ENCODE measurements around the gene UNC80.

The UNC80 gene

DNA sequence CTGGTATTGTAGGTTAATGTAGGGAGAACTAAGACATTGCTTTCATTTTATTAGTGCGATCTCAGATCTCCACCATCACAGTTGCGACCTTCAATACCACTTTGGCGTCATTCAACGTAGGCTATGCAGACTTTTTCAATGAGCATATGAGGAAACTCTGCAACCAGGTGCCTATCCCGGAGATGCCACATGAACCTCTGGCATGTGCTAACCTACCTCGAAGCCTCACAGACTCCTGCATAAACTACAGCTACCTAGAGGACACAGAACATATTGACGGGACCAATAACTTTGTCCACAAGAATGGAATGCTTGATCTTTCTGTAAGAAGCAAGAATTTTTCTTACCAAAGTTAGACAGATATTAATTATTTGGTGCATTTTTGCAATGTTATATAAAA lies 47.3 kb downstream of the UNC80 start:
- no peak for DNase-seq

DNA sequence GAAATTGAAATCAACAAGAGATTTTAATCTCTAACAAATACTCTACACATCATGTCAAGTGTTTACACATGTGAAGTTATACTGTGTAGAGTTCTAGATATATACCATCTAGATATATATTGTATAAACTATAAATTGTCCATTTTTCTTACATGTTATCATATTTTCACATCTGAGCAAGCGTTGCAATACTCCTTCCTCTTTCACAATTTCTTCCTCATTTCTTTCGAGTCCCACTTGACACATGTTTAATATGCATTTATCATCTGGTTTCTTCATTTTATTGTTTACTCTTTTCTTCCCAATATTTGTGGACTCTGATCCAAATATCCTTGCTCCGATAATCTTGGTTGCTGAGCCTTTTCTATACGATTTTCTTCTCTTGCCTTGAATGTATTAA lies 50.2 kb downstream of the UNC80 start:
- DNase-seq = no peak

- DNase-seq = no peak
Observed at GRCh38 chr2:209823484-209823883, 51.9 kb downstream of the UNC80 start.

GRCh38 chr2:209824391-209824790 lies 52.8 kb downstream of the UNC80 start:
- DNase-seq = no peak

GRCh38 chr2:209830722-209831465 lies 59.3 kb downstream of the UNC80 start:
- DNase-seq = no peak

GRCh38 chr2:209834767-209835166 lies 63.1 kb downstream of the UNC80 start:
- DNase-seq = no peak

- DNase-seq = no peak
Observed at GRCh38 chr2:209840434-209840833, 68.8 kb downstream of the UNC80 start.

DNA sequence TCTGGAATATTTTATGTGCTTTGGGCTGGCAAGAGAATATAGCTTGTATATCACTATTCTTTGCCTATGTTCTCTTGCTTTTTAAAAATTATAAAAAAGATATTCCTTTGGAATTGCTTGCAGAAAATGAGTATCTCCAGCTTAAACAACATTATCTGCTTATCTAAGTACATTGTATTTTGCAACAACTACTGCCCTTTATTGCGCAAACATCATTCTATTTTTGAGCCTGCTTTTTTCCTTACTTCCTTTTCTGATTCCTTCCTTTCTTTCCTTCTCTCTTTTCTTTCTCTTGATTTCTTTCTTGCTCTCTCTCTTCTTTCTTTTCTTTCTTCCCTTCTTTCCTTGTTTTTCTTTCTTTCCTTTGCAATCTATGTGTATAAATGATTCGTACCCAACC lies 74.0 kb downstream of the UNC80 start:
- no peak for DNase-seq

- DNase-seq = no peak
Observed at GRCh38 chr2:209864716-209865295, 93.2 kb downstream of the UNC80 start.

- DNase-seq = no peak
Observed at GRCh38 chr2:209868271-209868994, 96.8 kb downstream of the UNC80 start.

- DNase-seq = no peak
Observed at GRCh38 chr2:209870067-209870466, 98.4 kb downstream of the UNC80 start.

- DNase-seq = no peak
Observed at GRCh38 chr2:209872675-209873074, 101.0 kb downstream of the UNC80 start.

GRCh38 chr2:209875270-209875669 lies 103.6 kb downstream of the UNC80 start:
- no peak for DNase-seq

GRCh38 chr2:209876211-209876610 lies 104.6 kb downstream of the UNC80 start:
- no peak for DNase-seq

- DNase-seq = no peak
Observed at GRCh38 chr2:209878701-209879100, 107.1 kb downstream of the UNC80 start.

GRCh38 chr2:209900638-209901037 lies 129.0 kb downstream of the UNC80 start:
- no peak for DNase-seq

DNA sequence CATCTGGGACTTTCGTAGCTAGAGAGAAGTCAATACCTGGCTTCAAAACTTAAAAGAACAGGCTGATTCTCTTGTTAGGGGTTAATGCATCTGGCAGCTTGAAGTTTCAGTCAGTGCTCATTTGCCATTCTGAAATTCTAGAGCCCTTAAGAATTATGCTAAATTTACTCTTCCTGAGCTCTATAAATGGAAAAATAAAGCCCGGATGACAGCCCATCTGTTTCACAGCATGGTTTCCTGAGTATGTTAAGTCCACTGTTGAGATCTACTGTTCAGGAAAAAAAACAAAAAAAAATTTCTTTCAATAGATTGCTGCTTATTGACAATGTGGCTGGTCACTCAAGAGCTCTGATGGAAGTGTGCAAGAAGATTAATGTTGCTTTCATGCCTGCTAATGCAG lies 129.5 kb downstream of the UNC80 start:
- no peak for DNase-seq

DNA sequence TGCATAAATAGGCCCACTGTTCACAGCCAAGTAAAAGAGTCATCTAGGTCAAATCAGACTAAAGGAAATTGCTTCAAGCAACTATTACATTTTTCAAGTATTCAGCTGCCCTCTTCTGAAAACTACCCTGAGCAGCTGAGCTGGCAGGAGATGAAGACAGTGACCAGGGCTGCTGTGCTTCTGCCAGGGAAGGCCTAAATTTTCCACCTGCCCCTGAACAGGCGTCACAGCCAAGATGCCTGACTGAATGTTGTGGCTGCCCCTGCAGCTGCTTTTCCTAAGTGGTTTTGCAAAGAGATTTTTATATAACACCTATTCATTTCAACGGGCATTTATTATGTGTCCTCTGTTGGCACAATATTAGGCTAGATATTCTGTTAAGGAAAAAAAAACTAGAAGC lies 134.1 kb downstream of the UNC80 start:
- DNase-seq = no peak

- DNase-seq = no peak
Observed at GRCh38 chr2:209907746-209908145, 136.1 kb downstream of the UNC80 start.

- DNase-seq = no peak
Observed at GRCh38 chr2:209908511-209908910, 136.9 kb downstream of the UNC80 start.

DNA sequence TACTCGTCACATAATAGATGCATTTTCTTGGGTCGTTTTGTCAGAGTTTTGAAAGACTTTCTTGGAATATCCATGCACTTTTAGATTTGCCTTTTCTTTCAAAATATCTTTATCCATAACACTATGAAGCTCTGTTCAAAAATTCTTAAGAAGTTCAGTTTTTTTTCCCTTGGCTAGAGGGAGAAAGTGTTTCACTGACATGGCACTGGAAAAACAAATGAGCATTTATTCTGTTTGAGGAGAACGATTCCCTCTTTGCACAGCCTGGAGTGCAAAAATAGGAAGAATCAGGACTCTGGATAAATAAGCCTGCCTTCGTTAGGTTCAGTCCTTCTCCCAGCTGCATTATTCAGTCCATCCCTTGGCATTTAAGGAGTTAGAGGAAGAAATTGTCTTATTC lies 139.9 kb downstream of the UNC80 start:
- no peak for DNase-seq

GRCh38 chr2:209913786-209914345 lies 142.2 kb downstream of the UNC80 start:
- DNase-seq = no peak

- DNase-seq = no peak
Observed at GRCh38 chr2:209917154-209917771, 145.6 kb downstream of the UNC80 start.

All from activated naive CD4-positive, alpha-beta T cell treated with Interleukin-2 at 50 U/mL for 16 hours (primary cell).